ENCODE measurements around the gene SUSD1.

DNA sequence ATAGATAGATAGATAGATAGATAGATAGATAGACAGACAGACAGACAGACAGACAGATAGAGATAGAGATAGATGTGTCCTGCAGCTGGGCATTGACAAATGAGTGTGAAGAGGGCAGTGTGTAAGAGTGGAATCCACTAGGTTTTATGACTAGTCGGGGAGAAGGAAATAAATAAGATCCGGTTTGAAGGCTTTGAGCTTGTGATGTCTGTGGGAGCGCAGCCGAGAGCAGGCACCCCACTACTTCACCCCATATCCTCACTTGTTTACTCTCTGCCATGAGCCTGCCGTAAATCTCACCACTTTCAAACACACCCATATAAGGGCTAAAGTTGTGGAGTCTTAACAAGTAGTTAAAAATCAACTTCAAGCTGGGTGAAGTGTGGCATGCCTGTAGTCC lies 1.4 kb upstream of the SUSD1 start:
- TF ChIP-seq, protein P1, sequence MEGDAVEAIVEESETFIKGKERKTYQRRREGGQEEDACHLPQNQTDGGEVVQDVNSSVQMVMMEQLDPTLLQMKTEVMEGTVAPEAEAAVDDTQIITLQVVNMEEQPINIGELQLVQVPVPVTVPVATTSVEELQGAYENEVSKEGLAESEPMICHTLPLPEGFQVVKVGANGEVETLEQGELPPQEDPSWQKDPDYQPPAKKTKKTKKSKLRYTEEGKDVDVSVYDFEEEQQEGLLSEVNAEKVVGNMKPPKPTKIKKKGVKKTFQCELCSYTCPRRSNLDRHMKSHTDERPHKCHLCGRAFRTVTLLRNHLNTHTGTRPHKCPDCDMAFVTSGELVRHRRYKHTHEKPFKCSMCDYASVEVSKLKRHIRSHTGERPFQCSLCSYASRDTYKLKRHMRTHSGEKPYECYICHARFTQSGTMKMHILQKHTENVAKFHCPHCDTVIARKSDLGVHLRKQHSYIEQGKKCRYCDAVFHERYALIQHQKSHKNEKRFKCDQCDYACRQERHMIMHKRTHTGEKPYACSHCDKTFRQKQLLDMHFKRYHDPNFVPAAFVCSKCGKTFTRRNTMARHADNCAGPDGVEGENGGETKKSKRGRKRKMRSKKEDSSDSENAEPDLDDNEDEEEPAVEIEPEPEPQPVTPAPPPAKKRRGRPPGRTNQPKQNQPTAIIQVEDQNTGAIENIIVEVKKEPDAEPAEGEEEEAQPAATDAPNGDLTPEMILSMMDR (IDR thresholded peaks at IDR 0.05 in 8 of 11, conservative IDR thresholded peaks at IDR 0.05 in 3 of 11), result no peak
- no peak for TF ChIP-seq POLR2A (IDR thresholded peaks at IDR 0.05)

All from spleen (tissue), 7 donors.